HG03520 (cell line): Measurements from ENCODE around the gene CPNE5.

Experiments
- ATAC-seq: cut with Tn5 transposase; IDR thresholded peaks from one replicate; pipeline ENCODE4 v1.9.1; 2021; ENCODE audit warnings: mild to moderate bottlenecking, moderate library complexity; ENCODE audit not compliant: unreplicated experiment

The CPNE5 gene

DNA sequence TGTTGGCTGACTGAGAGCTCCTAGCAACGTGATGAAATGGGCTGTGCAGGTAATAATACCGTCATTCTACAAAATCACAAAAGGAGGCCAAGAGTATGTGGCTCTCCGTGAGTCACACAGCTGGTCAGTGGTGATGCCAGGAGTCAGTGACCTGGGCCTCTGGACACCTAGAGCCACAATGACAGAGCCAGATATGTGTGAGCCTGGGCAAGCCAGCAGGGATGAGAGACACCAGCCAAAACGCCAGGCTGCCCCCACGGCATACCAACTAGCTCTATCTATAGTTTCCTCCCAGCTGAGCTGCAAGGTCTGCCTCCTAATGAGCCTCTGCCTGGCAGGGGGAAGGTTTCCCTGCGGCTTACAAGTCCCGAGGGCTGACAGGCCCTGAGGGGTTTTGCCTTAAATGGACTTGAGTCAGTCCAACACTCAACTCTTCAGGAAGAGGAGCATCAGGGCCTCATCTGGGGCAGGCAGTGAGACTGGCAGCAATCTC, 70.0 kb downstream of the CPNE5 start:
- ATAC-seq = no peak

- ATAC-seq = no peak
Observed at GRCh38 chr6:36766399-36766945, 72.8 kb downstream of the CPNE5 start.

- peak; percentile 56 for ATAC-seq
Observed at GRCh38 chr6:36765594-36766398, 73.4 kb downstream of the CPNE5 start.

- ATAC-seq = no peak
Observed at GRCh38 chr6:36765190-36765589, 74.1 kb downstream of the CPNE5 start.

GRCh38 chr6:36762123-36762522, 77.1 kb downstream of the CPNE5 start:
- no peak for ATAC-seq

- no peak for ATAC-seq
Observed at GRCh38 chr6:36760685-36761435, 78.4 kb downstream of the CPNE5 start.

- ATAC-seq = no peak
Observed at GRCh38 chr6:36759148-36759759, 80.0 kb downstream of the CPNE5 start.

GRCh38 chr6:36758516-36759147, 80.6 kb downstream of the CPNE5 start:
- no peak for ATAC-seq

GRCh38 chr6:36757943-36758508, 81.2 kb downstream of the CPNE5 start:
- no peak for ATAC-seq

DNA sequence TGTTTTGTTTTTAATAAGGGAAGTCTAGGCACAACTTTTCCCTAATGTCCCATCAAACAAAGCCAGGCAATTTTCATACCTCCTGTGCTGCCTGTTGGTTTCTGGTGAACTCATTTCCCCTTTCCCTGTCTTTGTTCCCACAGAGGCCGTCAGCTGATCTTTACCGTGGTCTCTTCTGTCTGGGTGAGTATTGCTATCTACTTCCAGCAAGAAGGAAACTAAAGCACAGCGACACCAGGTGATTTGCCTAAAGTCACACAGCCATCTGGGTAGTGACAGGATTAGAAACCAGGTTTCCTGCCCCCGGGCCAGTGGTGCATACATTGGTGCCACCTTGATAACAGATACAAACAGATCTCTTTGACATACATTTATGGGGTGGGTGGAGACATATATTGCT, 82.0 kb downstream of the CPNE5 start:
- no peak for ATAC-seq

- no peak for ATAC-seq
Observed at GRCh38 chr6:36756786-36757185, 82.5 kb downstream of the CPNE5 start.

DNA sequence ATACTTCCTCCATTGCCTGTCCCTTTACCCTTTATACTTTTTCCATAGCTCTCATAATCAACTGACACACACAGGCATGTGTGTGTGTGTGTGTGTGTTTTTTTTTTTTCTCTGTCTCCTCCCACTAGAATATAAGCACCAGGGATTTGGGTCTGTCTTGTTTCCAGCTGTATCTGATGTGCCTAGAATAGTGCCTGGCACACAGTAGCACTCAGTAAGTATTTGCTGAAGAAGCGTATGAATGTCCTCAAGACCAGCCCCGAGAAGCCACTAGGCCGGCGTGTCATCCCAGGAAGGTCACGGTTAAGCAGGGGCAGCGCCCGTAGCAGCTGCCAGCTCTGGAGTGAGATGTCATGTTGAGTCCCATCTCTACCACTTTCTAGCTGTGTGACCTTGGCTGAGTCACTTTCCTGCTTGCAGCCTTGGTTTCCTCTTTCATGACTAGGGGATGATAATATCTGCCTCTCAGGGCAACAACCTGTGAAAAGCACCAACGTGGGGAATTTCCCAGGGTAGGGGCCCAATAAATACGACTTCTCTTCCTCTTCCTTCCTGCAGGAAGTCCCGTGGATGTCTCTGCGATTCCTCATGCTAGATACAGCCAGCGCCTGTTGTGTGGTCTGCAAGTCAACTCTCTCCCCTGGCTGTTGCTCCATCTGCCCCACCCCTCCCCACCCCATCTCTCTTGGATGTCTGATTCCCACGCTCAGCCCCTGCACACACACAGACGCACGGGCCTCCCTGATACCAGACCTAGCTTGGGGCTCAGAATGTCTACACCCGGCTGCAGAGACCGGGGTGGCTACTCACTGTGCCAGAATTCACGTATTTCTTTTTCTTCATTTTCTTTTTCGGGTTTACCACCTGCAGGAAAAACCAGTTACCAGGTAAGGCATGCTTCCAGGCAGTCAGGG, 83.6 kb downstream of the CPNE5 start:
- ATAC-seq = no peak

GRCh38 chr6:36754582-36755434, 84.4 kb downstream of the CPNE5 start:
- no peak for ATAC-seq

GRCh38 chr6:36753671-36754405, 85.4 kb downstream of the CPNE5 start:
- no peak for ATAC-seq

- ATAC-seq = peak; percentile 37
Observed at GRCh38 chr6:36752886-36753506, 86.2 kb downstream of the CPNE5 start.

DNA sequence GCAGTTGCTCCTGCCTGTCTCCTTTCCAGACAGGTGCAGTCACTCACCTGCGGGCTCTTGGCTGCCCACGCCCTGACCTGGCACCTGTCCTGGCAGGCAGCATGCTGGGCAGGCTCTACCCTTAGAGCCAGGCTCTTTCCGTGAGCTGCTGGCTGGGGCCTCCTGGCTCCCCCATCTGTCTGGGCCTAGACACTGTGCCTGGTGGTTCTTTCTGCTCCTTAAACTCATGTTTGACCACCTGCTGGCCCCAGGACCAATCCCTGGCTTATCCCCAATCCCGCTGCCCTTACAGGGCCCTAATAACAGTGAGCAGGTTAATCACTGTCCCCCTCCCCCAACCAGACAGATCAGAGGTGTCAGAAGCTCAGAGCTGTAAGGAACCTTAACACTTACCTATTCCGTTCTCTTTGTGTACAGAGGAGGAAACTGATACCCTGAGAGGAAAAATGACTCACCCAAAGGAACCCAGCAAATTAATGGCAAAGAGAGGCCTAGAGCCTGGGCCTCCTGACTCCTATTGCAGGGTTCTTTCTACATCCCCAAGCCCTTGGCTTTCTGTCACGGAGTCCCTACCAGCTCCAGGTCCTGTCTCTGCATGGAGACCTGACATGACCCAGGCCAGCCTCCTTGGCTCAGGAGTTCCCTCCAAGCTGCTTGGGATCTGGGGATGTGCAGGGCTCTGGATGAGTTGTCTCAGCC, 86.9 kb downstream of the CPNE5 start:
- ATAC-seq = no peak

GRCh38 chr6:36751833-36752186, 87.4 kb downstream of the CPNE5 start:
- no peak for ATAC-seq
